Stomach (tissue), 9 donors: ENCODE data around the gene CHRM5. TPM values are rescaled to one million over a fixed set of nuclear protein-coding genes. Genes with fewer than 3 reads are reported as not detected.

ENCODE experiments used
- DNase-seq, 2 donors: peaks; one replicate each; pipeline versions ENCODE4 v3.0.0 to v3.0.0-alpha.2; 2013 to 2019
- H3K27ac ChIP-seq, 5 donors: fragments of 200-600 bp in 4 of 5; sonication (generic) in 4 of 5; one replicate each; pipeline ENCODE4 v1.5.1; 2013 to 2019; ENCODE audit warnings: mild to moderate bottlenecking in 1 of 5, moderate library complexity in 1 of 5
- H3K27me3 ChIP-seq, 3 donors: fragments of 200-600 bp; sonication (generic); one replicate each; pipeline ENCODE4 v1.5.1; 2017 to 2019; ENCODE audit warnings: mixed run types in 1 of 3
- H3K36me3 ChIP-seq, 4 donors: fragments of 200-600 bp; sonication (generic); 1 replicate in 3 of 4; 2 replicates in 1 of 4; pipeline ENCODE4 v1.5.1; 2016 to 2019
- H3K4me1 ChIP-seq, 4 donors: fragments of 200-600 bp; sonication (generic); one replicate each; pipeline ENCODE4 v1.5.1; 2016 to 2019
- H3K4me3 ChIP-seq, 4 donors: fragments of 200-600 bp; sonication (generic) in 3 of 4; one replicate each; pipeline ENCODE4 v1.5.1; 2016 to 2019; ENCODE audit warnings: mild to moderate bottlenecking in 1 of 4
- H3K9me3 ChIP-seq, 4 donors: fragments of 200-600 bp; sonication (generic); one replicate each; pipeline ENCODE4 v1.5.1; 2016 to 2019
- EP300 ChIP-seq: sonication (generic); formaldehyde crosslinking; IDR thresholded peaks from one replicate; pipeline ENCODE4 v1.6.1; 2017; ENCODE audit warnings: antibody characterized with exemption
- POLR2A ChIP-seq, 4 donors: fragments of 450-650 bp; IDR thresholded peaks; one replicate each; pipeline ENCODE4 v1.6.1; 2016; ENCODE audit warnings: antibody characterized with exemption in 4 of 4, control low read depth in 2 of 4, mild to moderate bottlenecking in 1 of 4, moderate library complexity in 1 of 4
- POLR2AphosphoS5 ChIP-seq, 3 donors: sonication (generic); formaldehyde crosslinking; IDR thresholded peaks; one replicate each; pipeline ENCODE4 v1.6.1; 2016; ENCODE audit warnings: antibody characterized with exemption in 3 of 3
- WGBS, 5 donors: extraction: QIAGEN DNeasy Blood & Tissue Kit in 3 of 5; methylation state at CpG; one replicate each; pipeline versions ENCODE4 v1.1.5 to v1.1.7; 2013 to 2018; 5-methylcytosine and 5-hydroxymethylcytosine counted together
- intact Hi-C: fragments of 100-400 bp; cut with DNase I; formaldehyde crosslinking; loops from one replicate; pipeline ENCODE4 v1.15.1; 2023; ENCODE audit warnings: low total_unique reads
- polyA plus RNA-seq, 3 donors: library from polyadenylated mRNA; stranded (reverse); fragments of 200-250 nt; gene quantifications; one replicate each; pipeline ENCODE4 v1.2.3, GENCODE V29; 2013
- total RNA-seq, 5 donors: library from RNA; depleted of rRNA; stranded (reverse); fragments of >200 nt; gene quantifications; one replicate each; pipeline versions ENCODE4 v1.1.0 to v1.2.3, GENCODE V29; 2014 to 2016
- TF ChIP-seq, protein P1 (sequence below), 7 experiments: fragments of 450-650 bp in 4 of 7; fragments of 200-600 bp in 3 of 7; sonication (generic) in 3 of 7; IDR thresholded peaks; one replicate each; pipeline ENCODE4 v1.5.1; 2016 to 2019; ENCODE audit warnings: antibody characterized with exemption in 7 of 7, control low read depth in 2 of 7, mild to moderate bottlenecking in 1 of 7
- donor health status: healthy with polysubstance abuse.
- donor health status: Bipolar disorder and iron deficiency.
- donor health status: healthy.

The CHRM5 gene
- total and polyA plus RNA-seq, 8 donors, result not detected

GRCh38 chr15:34055868-34056595 lies 87.7 kb downstream of the CHRM5 start:
- intact Hi-C loops, result no loop called here
- WGBS, 5 donors, result 69 to 79% (median 74%) methylated on average over 3 of the region's 3 CpGs
- peaks cover 0 to 5% (median 1%) of the 10 kb centered on the region in 4 donors for H3K9me3 ChIP-seq
- H3K27me3 ChIP-seq, result no peaks in the 10 kb centered on the region
- no peaks in the 10 kb centered on the region for H3K36me3 ChIP-seq
- H3K4me1 ChIP-seq, result no peaks in the 10 kb centered on the region
- no peak overlapping the region for H3K27ac ChIP-seq
- no peak overlapping the region for H3K4me3 ChIP-seq
- TF ChIP-seq EP300, result no peak
- TF ChIP-seq, protein P1, sequence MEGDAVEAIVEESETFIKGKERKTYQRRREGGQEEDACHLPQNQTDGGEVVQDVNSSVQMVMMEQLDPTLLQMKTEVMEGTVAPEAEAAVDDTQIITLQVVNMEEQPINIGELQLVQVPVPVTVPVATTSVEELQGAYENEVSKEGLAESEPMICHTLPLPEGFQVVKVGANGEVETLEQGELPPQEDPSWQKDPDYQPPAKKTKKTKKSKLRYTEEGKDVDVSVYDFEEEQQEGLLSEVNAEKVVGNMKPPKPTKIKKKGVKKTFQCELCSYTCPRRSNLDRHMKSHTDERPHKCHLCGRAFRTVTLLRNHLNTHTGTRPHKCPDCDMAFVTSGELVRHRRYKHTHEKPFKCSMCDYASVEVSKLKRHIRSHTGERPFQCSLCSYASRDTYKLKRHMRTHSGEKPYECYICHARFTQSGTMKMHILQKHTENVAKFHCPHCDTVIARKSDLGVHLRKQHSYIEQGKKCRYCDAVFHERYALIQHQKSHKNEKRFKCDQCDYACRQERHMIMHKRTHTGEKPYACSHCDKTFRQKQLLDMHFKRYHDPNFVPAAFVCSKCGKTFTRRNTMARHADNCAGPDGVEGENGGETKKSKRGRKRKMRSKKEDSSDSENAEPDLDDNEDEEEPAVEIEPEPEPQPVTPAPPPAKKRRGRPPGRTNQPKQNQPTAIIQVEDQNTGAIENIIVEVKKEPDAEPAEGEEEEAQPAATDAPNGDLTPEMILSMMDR (IDR thresholded peaks at IDR 0.05), result no peak
- TF ChIP-seq POLR2A (IDR thresholded peaks at IDR 0.05), result no peak
- TF ChIP-seq POLR2AphosphoS5 (IDR thresholded peaks at IDR 0.05), result no peak
- DNase-seq, result peak in 1 of 2 donors; percentile 23

GRCh38 chr15:34056911-34057310 lies 88.6 kb downstream of the CHRM5 start:
- no peaks in the 10 kb centered on the region for H3K27me3 ChIP-seq
- no peak overlapping the region for H3K4me3 ChIP-seq
- H3K36me3 ChIP-seq, result no peaks in the 10 kb centered on the region
- H3K27ac ChIP-seq, result no peak overlapping the region
- WGBS, 5 donors, result 70 to 93% (median 89%) methylated on average over 5 of the region's 5 CpGs
- DNase-seq, result no peak
- intact Hi-C loops, result no loop called here
- peaks cover 0 to 4% (median 2%) of the 10 kb centered on the region in 4 donors for H3K4me1 ChIP-seq
- TF ChIP-seq EP300, result no peak
- TF ChIP-seq, protein P1 (IDR thresholded peaks at IDR 0.05), result no peak
- no peak for TF ChIP-seq POLR2AphosphoS5 (IDR thresholded peaks at IDR 0.05)
- no peak for TF ChIP-seq POLR2A (IDR thresholded peaks at IDR 0.05)
- no peaks in the 10 kb centered on the region for H3K9me3 ChIP-seq

DNA sequence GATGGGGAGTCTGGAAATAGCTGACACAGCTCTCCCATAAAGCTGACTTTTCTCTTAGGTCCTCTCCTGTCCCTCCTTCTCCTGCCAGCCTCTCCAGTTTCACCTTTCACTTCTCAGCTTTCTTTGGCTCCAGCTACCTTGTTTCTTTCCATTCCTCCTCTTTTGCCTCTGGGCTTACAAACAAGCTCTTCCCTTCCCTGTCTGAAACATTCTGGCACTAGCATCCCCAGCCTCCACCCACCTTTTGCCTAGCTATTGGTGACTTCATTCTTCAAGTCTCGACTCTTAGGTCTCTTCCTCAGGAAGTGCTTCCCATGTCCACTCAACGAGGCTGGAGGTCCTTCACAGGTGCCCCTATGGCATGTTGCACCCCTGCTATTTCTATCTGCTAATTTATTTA lies 91.2 kb downstream of the CHRM5 start:
- DNase-seq, result no peak
- TF ChIP-seq EP300, result no peak
- TF ChIP-seq, protein P1 (IDR thresholded peaks at IDR 0.05), result no peak
- no peak for TF ChIP-seq POLR2A (IDR thresholded peaks at IDR 0.05)
- no peak overlapping the region for H3K27ac ChIP-seq
- no peaks in the 10 kb centered on the region for H3K9me3 ChIP-seq
- no peaks in the 10 kb centered on the region for H3K36me3 ChIP-seq
- 29 to 35% (median 34%) methylated on average over 2 of the region's 2 CpGs for WGBS, 5 donors
- no peak overlapping the region for H3K4me3 ChIP-seq
- H3K4me1 ChIP-seq, result peaks cover 0 to 7% (median 3%) of the 10 kb centered on the region in 4 donors
- no peaks in the 10 kb centered on the region for H3K27me3 ChIP-seq
- intact Hi-C loops, result no loop called here

DNA sequence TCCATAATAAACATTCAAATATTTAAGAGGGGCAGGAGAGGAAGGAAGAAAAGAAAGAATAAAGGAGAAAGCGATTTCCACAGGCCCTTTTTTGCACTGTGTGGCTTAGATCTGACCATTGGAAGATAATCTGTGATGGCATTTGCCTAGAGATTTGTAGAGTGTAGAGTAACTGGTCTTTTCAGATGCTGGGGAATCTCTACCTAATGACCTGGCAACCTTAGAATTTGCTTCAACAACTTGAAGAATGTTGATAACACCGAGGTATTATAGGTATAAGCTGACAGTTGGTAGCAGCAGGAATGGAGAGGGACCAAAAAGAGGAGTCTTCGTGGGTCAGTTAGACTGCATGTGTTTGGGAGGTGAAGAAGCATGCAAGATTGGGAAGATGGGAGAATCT lies 91.6 kb downstream of the CHRM5 start:
- no peak overlapping the region for H3K27ac ChIP-seq
- H3K4me1 ChIP-seq, result peaks cover 0 to 7% (median 3%) of the 10 kb centered on the region in 4 donors
- H3K4me3 ChIP-seq, result no peak overlapping the region
- H3K36me3 ChIP-seq, result no peaks in the 10 kb centered on the region
- TF ChIP-seq EP300 (no peak), POLR2AphosphoS5 (IDR thresholded peaks at IDR 0.05) (no peak), POLR2A (IDR thresholded peaks at IDR 0.05) (no peak)
- TF ChIP-seq, protein P1 (IDR thresholded peaks at IDR 0.05), result no peak
- 63 to 77% (median 69%) methylated on average over 3 of the region's 3 CpGs for WGBS, 5 donors
- intact Hi-C loops, result loop anchor here (2.0 kb wide), 1 partner anchor 151 kb away; the partner anchor contains the start of gene KATNBL1
- H3K27me3 ChIP-seq, result no peaks in the 10 kb centered on the region
- H3K9me3 ChIP-seq, result no peaks in the 10 kb centered on the region
- DNase-seq, result no peak
